H1 (cell line): ENCODE measurements around the gene ZBTB48. TPM values are rescaled to one million over a fixed set of nuclear protein-coding genes. Genes with fewer than 3 reads are reported as not detected.

Experiments
- ASH2L ChIP-seq: fragments of 200-600, 300-600 bp; sonication (generic); IDR thresholded peaks from one replicate; pipeline ENCODE4 v1.7.1; 2017; ENCODE audit warnings: low read length
- JUN ChIP-seq: IDR thresholded peaks from 2 replicates; pipeline ENCODE4 v1.6.1; 2011; ENCODE audit warnings: low read depth, mild to moderate bottlenecking, improper control_type of control experiment, low read length
- NANOG ChIP-seq: IDR thresholded peaks from 2 replicates; pipeline ENCODE4 v1.6.1; 2011; ENCODE audit warnings: low read length, low read depth, mild to moderate bottlenecking, inconsistent platforms; ENCODE audit not compliant: insufficient read depth, poor library complexity, severe bottlenecking
- PHF8 ChIP-seq: fragments of 200-600 bp; sonication (generic); conservative IDR thresholded peaks from 2 replicates; pipeline ENCODE4 v1.7.1; 2012; ENCODE audit warnings: low read depth, mild to moderate bottlenecking, inconsistent platforms, low read length, moderate library complexity
- TEAD4 ChIP-seq: IDR thresholded peaks from 2 replicates; pipeline ENCODE4 v1.6.1; 2012; ENCODE audit warnings: low read depth, low read length, inconsistent platforms, mixed read lengths
- polyA plus RNA-seq, 7 experiments: library from polyadenylated mRNA; depleted of rRNA in 3 of 7; stranded (reverse) in 5 of 7; unstranded in 2 of 7; fragments of >200 nt in 5 of 7; fragments of 200-250 nt in 2 of 7; gene quantifications; 1 replicate in 5 of 7; 2 replicates in 1 of 7; 4 replicates in 1 of 7; pipeline versions ENCODE4 v1.2.1 to v1.2.3, GENCODE V29; 2011 to 2013; ENCODE audit warnings: missing spikeins in 2 of 7, mixed read lengths in 2 of 7
- total RNA-seq: library from RNA; stranded (reverse); fragmentation: NEBNext Ultra II Directional; extraction: Animal tissue kit (Norgen Biotek cat#: 25700); gene quantifications from 2 replicates; pipeline ENCODE4 v1.2.1, GENCODE V29; 2021
- TF ChIP-seq, protein P1 (sequence below): IDR thresholded peaks from 2 replicates; pipeline ENCODE4 v1.6.1; 2012; ENCODE audit warnings: inconsistent platforms

The ZBTB48 gene
- total and polyA plus RNA-seq, 2 of the 8 experiments (the other 6 are each of a cell fraction or from before 2014, with no cell fraction given): 28.2 to 28.8 TPM

DNA sequence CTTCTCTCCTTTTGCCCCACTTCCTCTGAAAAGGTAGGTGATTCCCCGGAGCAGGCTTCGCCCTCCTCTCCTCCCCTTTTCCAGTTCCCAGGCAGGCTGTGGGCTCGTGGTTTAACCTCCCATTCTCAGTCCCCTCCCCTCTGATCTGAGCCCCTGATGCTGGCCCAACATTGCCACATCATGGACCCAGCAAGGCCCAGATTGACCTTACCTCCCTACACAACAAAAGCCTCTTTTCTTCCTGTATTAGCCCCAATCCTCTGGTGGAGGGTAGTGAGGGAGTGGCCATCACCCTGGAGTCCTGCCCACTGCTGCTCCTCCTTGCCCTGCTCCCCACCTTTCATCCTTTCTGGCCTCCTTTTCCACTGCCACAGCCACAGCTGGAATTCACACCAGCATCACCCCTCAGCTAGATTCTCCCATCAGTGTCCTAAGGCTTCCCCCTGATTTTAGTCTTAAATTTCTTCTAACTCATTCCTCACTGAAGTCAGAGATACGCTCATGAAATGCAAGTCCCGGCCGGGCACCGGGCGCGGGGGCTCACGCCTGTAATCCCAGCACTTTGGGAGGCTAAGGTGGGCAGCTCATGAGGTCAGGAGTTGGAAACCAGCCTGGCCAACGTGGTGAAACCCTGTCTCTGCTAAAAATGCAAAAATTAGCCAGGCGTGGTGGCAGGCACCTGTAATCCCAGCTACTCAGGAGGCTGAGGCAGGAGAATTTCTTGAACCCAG lies 7.0 kb upstream of the ZBTB48 start (continued):
- TF ChIP-seq JUN (no peak), ASH2L (no peak), PHF8 (no peak), TEAD4 (no peak), NANOG (no peak)
- TF ChIP-seq, protein P1, sequence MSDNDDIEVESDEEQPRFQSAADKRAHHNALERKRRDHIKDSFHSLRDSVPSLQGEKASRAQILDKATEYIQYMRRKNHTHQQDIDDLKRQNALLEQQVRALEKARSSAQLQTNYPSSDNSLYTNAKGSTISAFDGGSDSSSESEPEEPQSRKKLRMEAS: no peak
